ENCODE measurements around the gene NOX3.

NOX3 gene

DNA sequence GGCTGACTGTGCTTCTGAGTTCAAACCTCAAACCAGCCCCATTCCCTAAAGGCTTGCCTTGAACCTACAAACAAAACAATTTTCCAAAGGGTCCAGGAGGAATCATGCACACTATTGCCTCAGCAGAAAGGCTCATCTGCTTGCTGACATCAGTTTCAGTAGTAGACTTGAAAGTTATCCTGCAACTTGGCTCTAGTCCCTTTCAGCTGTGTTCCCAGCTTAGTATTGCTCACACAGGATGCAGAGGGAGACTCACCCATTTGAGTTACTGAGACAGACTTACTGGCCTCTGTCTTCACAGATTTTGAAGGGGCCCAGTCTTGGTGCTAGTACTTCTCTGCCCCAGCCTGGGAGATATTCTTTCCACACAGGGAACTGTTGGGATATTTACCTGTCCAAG, 102.8 kb downstream of the NOX3 start:
- Histone ChIP-seq H2AFZ (ENCODE audit: low read depth, low read length) (no peak overlapping the region), H3K9ac (ENCODE audit: low read depth, low read length) (no peak overlapping the region), H3K36me3 (ENCODE audit: insufficient read depth, low read length) (no peaks in the 10 kb centered on the region), H3K4me2 (ENCODE audit: insufficient read depth, low read length) (no peak overlapping the region), H3K4me1 (ENCODE audit: insufficient read depth, low read length) (no peaks in the 10 kb centered on the region), H4K20me1 (ENCODE audit: insufficient read depth, low read length) (no peaks in the 10 kb centered on the region), H3K27me3 (ENCODE audit: insufficient read depth, low read length, poor library complexity) (no peaks in the 10 kb centered on the region), H3K27ac (ENCODE audit: low read length) (no peak overlapping the region), H3K79me2 (ENCODE audit: insufficient read depth, low read length) (no peaks in the 10 kb centered on the region), H3K4me3 (ENCODE audit: low read depth in 1 of 2, low read length in 2 of 2) (no peak overlapping the region), H3K9me3 (ENCODE audit: insufficient read depth, low read length, severe bottlenecking) (peaks cover 17% of the 10 kb centered on the region)
- ATAC-seq (ENCODE audit: insufficient read depth, low read depth) (no peak), DNase-seq (no peak)
- TF ChIP-seq, protein P1, sequence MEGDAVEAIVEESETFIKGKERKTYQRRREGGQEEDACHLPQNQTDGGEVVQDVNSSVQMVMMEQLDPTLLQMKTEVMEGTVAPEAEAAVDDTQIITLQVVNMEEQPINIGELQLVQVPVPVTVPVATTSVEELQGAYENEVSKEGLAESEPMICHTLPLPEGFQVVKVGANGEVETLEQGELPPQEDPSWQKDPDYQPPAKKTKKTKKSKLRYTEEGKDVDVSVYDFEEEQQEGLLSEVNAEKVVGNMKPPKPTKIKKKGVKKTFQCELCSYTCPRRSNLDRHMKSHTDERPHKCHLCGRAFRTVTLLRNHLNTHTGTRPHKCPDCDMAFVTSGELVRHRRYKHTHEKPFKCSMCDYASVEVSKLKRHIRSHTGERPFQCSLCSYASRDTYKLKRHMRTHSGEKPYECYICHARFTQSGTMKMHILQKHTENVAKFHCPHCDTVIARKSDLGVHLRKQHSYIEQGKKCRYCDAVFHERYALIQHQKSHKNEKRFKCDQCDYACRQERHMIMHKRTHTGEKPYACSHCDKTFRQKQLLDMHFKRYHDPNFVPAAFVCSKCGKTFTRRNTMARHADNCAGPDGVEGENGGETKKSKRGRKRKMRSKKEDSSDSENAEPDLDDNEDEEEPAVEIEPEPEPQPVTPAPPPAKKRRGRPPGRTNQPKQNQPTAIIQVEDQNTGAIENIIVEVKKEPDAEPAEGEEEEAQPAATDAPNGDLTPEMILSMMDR (IDR thresholded peaks at IDR 0.05; ENCODE audit: borderline replicate concordance, extremely low read depth, low read length, poor library complexity, severe bottlenecking) = no peak
- no peak for TF ChIP-seq EZH2 (IDR thresholded peaks at IDR 0.05; ENCODE audit: borderline replicate concordance, low read depth, low read length, severe bottlenecking)

DNA sequence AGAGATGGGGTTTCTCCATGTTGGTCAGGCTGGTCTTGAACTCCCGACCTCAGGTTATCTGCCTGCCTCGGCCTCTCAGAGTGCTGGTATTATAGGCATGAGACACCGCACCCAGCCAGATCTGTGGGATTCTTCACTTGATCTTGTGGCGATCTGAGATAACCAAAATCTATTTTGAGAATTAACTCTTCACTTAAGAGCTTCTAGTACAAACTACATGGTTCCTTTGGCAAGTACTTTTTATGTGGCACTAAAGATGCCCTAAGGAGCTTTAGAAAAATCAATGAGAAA, 103.6 kb downstream of the NOX3 start:
- no peaks in the 10 kb centered on the region for H3K27me3 ChIP-seq (ENCODE audit: insufficient read depth, low read length, poor library complexity)
- H3K27ac ChIP-seq (ENCODE audit: low read length) = no peak overlapping the region
- no peak for DNase-seq
- no peaks in the 10 kb centered on the region for H3K36me3 ChIP-seq (ENCODE audit: insufficient read depth, low read length)
- no peaks in the 10 kb centered on the region for H3K4me1 ChIP-seq (ENCODE audit: insufficient read depth, low read length)
- no peak overlapping the region for H3K4me3 ChIP-seq (ENCODE audit: low read depth in 1 of 2, low read length in 2 of 2)
- TF ChIP-seq, protein P1 (IDR thresholded peaks at IDR 0.05; ENCODE audit: borderline replicate concordance, extremely low read depth, low read length, poor library complexity, severe bottlenecking) = no peak
- TF ChIP-seq EZH2 (IDR thresholded peaks at IDR 0.05; ENCODE audit: borderline replicate concordance, low read depth, low read length, severe bottlenecking) = no peak
- H3K9ac ChIP-seq (ENCODE audit: low read depth, low read length) = no peak overlapping the region
- H3K9me3 ChIP-seq (ENCODE audit: insufficient read depth, low read length, severe bottlenecking) = peaks cover 17% of the 10 kb centered on the region
- ATAC-seq (ENCODE audit: insufficient read depth, low read depth) = no peak
- no peak overlapping the region for H2AFZ ChIP-seq (ENCODE audit: low read depth, low read length)
- no peaks in the 10 kb centered on the region for H3K79me2 ChIP-seq (ENCODE audit: insufficient read depth, low read length)
- H3K4me2 ChIP-seq (ENCODE audit: insufficient read depth, low read length) = no peak overlapping the region
- no peaks in the 10 kb centered on the region for H4K20me1 ChIP-seq (ENCODE audit: insufficient read depth, low read length)

DNA sequence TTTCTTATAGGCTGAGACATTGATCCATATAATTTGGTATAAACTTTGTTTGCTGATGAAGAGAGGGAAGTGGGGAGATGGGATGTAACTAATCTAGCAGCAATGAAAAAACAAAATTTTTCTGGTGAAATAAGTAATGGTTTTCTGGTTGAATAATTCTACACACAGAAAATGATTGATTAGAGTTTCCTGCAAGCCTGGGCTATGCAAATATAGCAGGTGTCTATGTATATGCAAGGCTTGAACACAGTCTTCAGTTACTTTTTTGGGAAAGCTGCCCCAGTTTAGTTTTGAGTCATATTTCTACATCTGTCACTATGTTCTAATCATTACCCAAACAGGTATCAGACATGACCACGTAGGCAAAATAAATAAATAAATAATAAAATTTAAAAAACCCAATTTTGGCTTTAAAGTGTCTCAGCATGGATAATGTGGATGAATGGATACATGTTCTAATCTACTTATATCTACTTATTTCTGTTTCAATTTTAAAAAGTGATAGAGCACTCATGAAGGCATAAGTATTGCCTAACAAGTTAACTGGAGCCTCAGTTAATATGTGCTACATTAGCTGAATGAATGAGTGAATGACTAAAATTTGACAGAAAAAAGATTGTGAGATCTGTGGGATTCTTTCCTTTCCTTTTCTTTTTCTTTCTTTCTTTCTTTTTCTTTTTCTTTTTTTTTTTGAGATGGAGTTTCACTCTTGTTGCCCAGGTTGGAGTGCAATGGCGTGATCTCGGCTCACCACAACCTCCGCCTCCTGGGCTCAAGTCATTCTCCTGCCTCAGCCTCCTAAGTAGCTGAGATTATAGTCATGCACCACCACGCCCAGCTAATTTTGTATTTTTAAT, 104.1 kb downstream of the NOX3 start:
- no peak overlapping the region for H3K9ac ChIP-seq (ENCODE audit: low read depth, low read length)
- H3K27me3 ChIP-seq (ENCODE audit: insufficient read depth, low read length, poor library complexity) = no peaks in the 10 kb centered on the region
- H3K79me2 ChIP-seq (ENCODE audit: insufficient read depth, low read length) = no peaks in the 10 kb centered on the region
- DNase-seq (no peak), ATAC-seq (ENCODE audit: insufficient read depth, low read depth) (no peak)
- no peak overlapping the region for H3K4me2 ChIP-seq (ENCODE audit: insufficient read depth, low read length)
- no peaks in the 10 kb centered on the region for H3K4me1 ChIP-seq (ENCODE audit: insufficient read depth, low read length)
- no peak for TF ChIP-seq EZH2 (IDR thresholded peaks at IDR 0.05; ENCODE audit: borderline replicate concordance, low read depth, low read length, severe bottlenecking)
- TF ChIP-seq, protein P1 (IDR thresholded peaks at IDR 0.05; ENCODE audit: borderline replicate concordance, extremely low read depth, low read length, poor library complexity, severe bottlenecking) = no peak
- H2AFZ ChIP-seq (ENCODE audit: low read depth, low read length) = no peak overlapping the region
- H3K27ac ChIP-seq (ENCODE audit: low read length) = no peak overlapping the region
- H3K4me3 ChIP-seq (ENCODE audit: low read depth in 1 of 2, low read length in 2 of 2) = no peak overlapping the region
- no peaks in the 10 kb centered on the region for H3K36me3 ChIP-seq (ENCODE audit: insufficient read depth, low read length)
- H3K9me3 ChIP-seq (ENCODE audit: insufficient read depth, low read length, severe bottlenecking) = peaks cover 17% of the 10 kb centered on the region
- no peaks in the 10 kb centered on the region for H4K20me1 ChIP-seq (ENCODE audit: insufficient read depth, low read length)

All from DND-41 (cell line).